AG09309 (cell line): ENCODE results near the gene BEND4.
"Not testable (repeated sequence)": the region's sequence is repeated elsewhere in the genome, so short reads cannot be mapped to it uniquely, and the experiment has no call there.

ENCODE experiments used
- DNase-seq: peaks from one replicate; pipeline ENCODE4 v3.0.0-alpha.2; 2010; ENCODE audit warnings: low read depth
- H3K4me3 ChIP-seq: 2 replicates; pipeline ENCODE4 v1.5.1; 2011; ENCODE audit warnings: mild to moderate bottlenecking, low read depth, low read length, moderate library complexity; ENCODE audit not compliant: control insufficient read depth
- TF ChIP-seq, protein P1 (sequence below): IDR thresholded peaks from 2 replicates; pipeline ENCODE4 v1.5.1; 2011; ENCODE audit warnings: mild to moderate bottlenecking, low read depth, low read length, inconsistent platforms; ENCODE audit not compliant: insufficient read depth, control insufficient read depth; ENCODE audit errors: missing control alignments

The BEND4 gene

DNA sequence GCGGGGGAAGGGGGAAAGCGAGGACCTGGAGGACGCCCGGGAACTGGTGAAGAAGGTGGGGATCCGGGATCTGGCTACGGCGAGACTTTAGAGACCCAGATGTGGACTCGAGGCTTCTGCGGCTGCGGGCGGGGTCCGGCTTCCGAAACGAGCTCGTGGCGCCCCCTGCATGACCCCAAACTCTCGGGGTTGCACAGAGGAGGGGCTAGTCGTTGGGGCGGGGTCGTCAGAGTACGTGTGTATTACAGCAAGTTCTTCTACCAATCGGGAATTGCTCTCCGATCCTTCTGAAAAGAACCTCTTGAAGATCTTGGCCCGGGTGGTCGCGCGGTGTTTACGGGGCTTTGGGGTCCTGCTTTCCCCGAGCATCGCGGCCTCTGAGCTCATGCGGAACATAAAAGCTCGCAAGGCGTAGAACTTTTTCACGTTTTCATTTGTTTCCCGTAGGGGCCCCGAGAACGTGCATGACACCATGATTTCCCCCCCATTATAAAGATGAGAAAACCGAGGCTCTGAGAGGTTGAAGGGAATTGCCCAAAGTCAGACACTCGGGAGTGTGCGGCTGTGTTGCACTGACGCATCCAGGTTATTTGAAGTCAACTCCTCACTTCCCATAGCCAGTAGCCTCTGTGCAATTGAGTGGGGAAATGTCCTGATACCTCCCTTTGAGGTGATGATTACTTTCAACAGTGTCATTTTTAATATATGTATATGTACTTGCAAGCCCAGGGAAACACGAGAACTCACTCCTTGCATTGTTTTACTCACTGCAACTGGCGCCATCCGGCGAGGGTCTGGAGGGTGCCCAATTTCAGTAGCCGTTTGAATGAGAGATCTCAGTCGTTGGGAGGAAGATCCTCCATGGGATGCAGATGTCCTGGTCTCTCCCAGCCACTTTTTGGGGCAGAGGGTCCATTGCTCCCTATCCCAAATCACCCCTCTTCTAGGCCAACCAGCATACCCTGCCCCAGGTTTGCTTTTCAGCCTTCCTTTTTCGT lies at the start of gene BEND4:
Gene BEND4 (minus strand): TSS at position 149 of the 998 bp plus-strand sequence. CDS start 512 bp downstream, outside the sequence.
- TF ChIP-seq, protein P1, sequence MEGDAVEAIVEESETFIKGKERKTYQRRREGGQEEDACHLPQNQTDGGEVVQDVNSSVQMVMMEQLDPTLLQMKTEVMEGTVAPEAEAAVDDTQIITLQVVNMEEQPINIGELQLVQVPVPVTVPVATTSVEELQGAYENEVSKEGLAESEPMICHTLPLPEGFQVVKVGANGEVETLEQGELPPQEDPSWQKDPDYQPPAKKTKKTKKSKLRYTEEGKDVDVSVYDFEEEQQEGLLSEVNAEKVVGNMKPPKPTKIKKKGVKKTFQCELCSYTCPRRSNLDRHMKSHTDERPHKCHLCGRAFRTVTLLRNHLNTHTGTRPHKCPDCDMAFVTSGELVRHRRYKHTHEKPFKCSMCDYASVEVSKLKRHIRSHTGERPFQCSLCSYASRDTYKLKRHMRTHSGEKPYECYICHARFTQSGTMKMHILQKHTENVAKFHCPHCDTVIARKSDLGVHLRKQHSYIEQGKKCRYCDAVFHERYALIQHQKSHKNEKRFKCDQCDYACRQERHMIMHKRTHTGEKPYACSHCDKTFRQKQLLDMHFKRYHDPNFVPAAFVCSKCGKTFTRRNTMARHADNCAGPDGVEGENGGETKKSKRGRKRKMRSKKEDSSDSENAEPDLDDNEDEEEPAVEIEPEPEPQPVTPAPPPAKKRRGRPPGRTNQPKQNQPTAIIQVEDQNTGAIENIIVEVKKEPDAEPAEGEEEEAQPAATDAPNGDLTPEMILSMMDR = no peak
- DNase-seq = no peak
- no peak within 1 kb of the TSS for H3K4me3 ChIP-seq

DNA sequence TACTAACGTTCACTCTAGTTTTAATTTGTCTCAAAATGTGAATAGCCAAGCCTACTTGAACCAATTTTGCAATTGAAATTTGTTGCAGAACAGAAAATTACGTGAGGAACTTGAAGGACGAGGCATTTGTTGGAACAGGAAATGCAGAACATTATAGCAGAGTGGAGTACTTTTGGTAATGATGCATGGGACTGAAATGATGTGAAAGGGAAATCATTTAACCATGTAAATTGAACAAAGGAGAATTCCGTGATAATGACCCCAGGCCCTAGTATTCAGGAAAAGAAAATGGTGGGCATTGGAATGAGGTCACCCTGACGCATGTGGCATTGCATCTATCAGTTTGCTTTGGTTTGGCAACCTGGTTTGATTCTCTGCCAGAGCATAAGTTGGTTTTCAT lies 44.9 kb upstream of the BEND4 start:
- H3K4me3 ChIP-seq = no peak overlapping the region
- DNase-seq = no peak

DNA sequence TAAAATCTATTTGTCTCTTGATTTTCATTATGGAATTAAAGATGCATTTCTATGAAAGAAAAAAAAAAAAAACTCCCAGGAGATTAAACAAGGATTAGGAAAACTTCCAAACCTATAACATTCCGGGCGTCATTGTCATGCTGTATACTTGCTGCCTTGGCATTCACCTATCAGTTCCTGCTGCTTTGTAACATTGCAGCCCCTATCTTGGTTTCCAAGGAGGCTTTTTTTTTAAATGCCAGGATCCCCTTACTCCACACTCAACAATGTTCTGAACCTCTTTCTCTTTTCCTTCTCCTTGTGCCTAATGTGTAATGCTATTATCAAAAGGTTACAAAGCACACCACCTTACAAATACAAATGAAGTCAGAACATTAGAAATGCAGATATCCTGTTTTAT lies 20.5 kb upstream of the BEND4 start:
- no peak for DNase-seq
- H3K4me3 ChIP-seq = no peak overlapping the region
- TF ChIP-seq, protein P1 = no peak

More for the DNA sequence above, 44.9 kb upstream of the BEND4 start:
- TF ChIP-seq, protein P1 = no peak

DNA sequence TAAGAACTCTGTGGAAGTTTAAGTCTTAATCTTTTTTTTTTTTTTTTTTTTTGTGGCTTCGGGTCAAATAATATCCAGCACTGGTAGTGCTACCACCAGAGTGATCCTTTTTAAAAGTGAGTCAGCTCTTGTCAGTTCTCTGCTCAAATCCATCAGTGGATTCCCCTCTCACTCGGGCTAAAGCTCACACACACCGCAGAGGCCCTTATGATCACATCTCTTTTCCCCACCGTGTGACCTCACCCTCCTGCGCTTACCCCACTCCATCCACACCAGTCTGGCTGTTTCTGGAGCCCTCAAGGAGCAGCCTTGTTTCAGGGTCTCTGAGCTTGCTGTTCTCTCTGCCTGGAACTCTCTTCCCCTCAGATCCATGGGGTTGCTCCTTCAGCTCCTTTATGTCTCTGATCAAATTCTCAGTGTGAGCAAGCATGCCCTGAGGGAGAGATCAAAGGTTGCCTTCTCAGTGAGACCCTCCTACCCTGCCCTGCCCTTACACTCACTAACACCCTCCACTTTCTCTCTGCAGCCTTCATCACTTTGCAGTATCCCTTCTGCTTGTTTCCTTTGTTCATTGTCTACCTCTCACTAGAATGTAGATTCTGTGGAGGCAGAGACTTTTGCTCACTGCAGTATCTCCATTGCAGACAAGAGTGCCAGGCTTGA lies 19.8 kb upstream of the BEND4 start:
- no peak overlapping the region for H3K4me3 ChIP-seq
- no peak for DNase-seq
- TF ChIP-seq, protein P1 = no peak

DNA sequence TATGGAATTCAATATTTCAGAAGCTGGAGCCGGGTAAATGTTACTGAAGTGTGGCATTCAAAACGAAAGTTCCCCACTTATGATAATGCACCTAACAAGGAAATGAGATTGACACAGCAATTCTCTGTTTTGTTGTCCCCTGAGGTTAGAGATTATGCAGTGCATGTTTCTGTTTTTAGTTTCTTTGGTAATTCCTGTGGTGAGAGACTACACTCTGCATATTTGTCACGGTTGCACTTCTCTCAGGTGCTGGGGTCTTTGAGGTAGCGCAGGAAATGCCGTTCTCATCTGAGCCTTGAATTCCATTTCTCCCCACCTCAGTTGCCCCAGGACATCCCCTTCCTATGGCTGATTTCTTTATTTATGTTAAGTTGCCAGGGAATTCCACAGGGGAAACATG lies 15.3 kb upstream of the BEND4 start:
- no peak overlapping the region for H3K4me3 ChIP-seq
- no peak for DNase-seq
- TF ChIP-seq, protein P1 = no peak

DNA sequence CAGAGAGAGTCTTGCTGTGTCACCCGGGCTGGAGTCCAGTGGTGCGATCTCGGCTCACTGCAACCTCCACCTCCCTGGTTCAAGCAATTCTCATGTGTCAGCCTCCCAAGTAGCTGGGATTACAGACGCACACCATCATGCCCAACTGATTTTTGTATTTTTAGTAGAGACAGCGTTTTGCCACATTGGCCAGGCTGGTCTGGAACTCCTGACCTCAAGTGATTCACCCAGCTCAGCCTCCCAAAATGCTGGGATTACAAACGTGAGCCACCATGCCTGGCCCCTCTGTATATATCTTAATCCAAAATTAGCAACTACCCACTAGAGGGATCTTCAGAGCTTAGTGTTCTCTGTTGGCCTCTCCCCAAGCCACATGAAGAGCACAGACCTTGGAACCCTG lies 13.7 kb upstream of the BEND4 start:
- H3K4me3 ChIP-seq, DNase-seq: not testable (repeated sequence)

DNA sequence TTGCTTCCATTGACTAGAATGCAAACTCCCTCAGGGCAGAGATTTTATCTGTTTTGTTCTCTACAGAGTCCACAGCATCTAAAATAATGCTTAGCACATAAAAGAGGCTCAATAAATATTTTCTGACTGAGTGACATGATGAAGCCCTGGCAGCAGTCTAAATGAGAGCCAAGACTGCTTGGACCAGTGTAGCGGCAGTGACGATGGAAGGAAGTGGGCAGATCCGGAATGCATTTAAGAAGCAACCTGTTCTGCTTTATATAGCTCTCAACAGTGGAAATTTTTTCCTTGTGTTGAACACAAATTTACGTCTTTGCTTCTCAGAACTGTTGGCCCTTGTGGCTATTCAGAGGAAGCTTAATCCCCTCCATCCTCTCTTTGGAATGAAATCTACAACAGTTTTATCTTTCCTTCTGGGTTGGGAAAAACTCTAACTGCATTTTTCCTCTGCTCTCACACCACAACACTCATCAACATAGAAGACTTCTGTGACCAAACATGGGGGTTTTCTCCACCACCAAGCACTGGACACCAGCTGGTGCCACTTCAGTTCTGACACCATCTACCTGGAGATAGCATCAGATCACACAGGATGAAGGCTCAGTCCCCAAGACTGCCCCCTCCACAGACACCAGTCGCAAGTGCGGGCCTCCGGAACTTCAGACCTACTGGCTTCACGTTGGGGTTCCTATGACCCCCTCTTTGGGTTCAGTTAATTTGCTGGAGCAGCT lies 7.0 kb upstream of the BEND4 start:
- DNase-seq = no peak
- H3K4me3 ChIP-seq = no peak overlapping the region
- TF ChIP-seq, protein P1 = no peak
